Glutamatergic neuron (in vitro differentiated cells): ENCODE data around the gene PSMA5. TPM values are rescaled to one million over a fixed set of nuclear protein-coding genes. Genes with fewer than 3 reads are reported as not detected.
"Not testable (repeated sequence)": the region's sequence is repeated elsewhere in the genome, so short reads cannot be mapped to it uniquely, and the experiment has no call there.

ENCODE experiments used
- DNase-seq: peaks from one replicate; pipeline ENCODE4 v3.0.0; 2022
- H3K27ac Mint-ChIP-seq: one replicate; pipeline ENCODE4 v1.8.0; 2020; ENCODE audit warnings: mild to moderate bottlenecking, mixed read lengths, inconsistent platforms; ENCODE audit not compliant: unreplicated experiment
- H3K27me3 Mint-ChIP-seq: one replicate; pipeline ENCODE4 v1.8.0; 2020; ENCODE audit warnings: mild to moderate bottlenecking, moderate library complexity, mixed read lengths, inconsistent platforms; ENCODE audit not compliant: unreplicated experiment
- H3K36me3 Mint-ChIP-seq: one replicate; pipeline ENCODE4 v1.8.0; 2020; ENCODE audit warnings: mild to moderate bottlenecking, mixed read lengths, inconsistent platforms; ENCODE audit not compliant: unreplicated experiment
- H3K4me1 Mint-ChIP-seq: one replicate; pipeline ENCODE4 v1.8.0; 2020; ENCODE audit warnings: mild to moderate bottlenecking, low read depth, mixed read lengths, inconsistent platforms; ENCODE audit not compliant: unreplicated experiment
- H3K4me3 Mint-ChIP-seq: one replicate; pipeline ENCODE4 v1.8.0; 2020; ENCODE audit warnings: mild to moderate bottlenecking, mixed read lengths, inconsistent platforms; ENCODE audit not compliant: unreplicated experiment
- H3K9me3 Mint-ChIP-seq: one replicate; pipeline ENCODE4 v1.8.0; 2020; ENCODE audit warnings: mild to moderate bottlenecking, moderate library complexity, mixed read lengths, inconsistent platforms; ENCODE audit not compliant: unreplicated experiment
- total RNA-seq: library from RNA; stranded (reverse); fragmentation: NEBNext Ultra II Directional; extraction: Animal tissue kit (Norgen Biotek cat#: 25700); gene quantifications from one replicate; pipeline ENCODE4 v1.2.1, GENCODE V29; 2021; ENCODE audit not compliant: unreplicated experiment
- TF ChIP-seq, protein P1 (sequence below): fragments of 200-600 bp; sonication (generic); IDR thresholded peaks from one replicate; pipeline ENCODE4 v1.5.0; 2021; ENCODE audit not compliant: partially characterized antibody, unreplicated experiment

PSMA5 gene
- total RNA-seq, 1 donor from 2014 or later: 54.0 TPM

GRCh38 chr1:109466125-109466451 lies 39.8 kb upstream of the PSMA5 start:
- TF ChIP-seq, protein P1, sequence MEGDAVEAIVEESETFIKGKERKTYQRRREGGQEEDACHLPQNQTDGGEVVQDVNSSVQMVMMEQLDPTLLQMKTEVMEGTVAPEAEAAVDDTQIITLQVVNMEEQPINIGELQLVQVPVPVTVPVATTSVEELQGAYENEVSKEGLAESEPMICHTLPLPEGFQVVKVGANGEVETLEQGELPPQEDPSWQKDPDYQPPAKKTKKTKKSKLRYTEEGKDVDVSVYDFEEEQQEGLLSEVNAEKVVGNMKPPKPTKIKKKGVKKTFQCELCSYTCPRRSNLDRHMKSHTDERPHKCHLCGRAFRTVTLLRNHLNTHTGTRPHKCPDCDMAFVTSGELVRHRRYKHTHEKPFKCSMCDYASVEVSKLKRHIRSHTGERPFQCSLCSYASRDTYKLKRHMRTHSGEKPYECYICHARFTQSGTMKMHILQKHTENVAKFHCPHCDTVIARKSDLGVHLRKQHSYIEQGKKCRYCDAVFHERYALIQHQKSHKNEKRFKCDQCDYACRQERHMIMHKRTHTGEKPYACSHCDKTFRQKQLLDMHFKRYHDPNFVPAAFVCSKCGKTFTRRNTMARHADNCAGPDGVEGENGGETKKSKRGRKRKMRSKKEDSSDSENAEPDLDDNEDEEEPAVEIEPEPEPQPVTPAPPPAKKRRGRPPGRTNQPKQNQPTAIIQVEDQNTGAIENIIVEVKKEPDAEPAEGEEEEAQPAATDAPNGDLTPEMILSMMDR: no peak
- no peak for DNase-seq
- no peaks in the 10 kb centered on the region for H3K36me3 Mint-ChIP-seq
- H3K4me3 Mint-ChIP-seq: peak overlapping the region; percentile 82
- peaks cover 2% of the 10 kb centered on the region for H3K9me3 Mint-ChIP-seq
- peaks cover 12% of the 10 kb centered on the region for H3K27me3 Mint-ChIP-seq
- no peak overlapping the region for H3K27ac Mint-ChIP-seq
- H3K4me1 Mint-ChIP-seq: no peaks in the 10 kb centered on the region

DNA sequence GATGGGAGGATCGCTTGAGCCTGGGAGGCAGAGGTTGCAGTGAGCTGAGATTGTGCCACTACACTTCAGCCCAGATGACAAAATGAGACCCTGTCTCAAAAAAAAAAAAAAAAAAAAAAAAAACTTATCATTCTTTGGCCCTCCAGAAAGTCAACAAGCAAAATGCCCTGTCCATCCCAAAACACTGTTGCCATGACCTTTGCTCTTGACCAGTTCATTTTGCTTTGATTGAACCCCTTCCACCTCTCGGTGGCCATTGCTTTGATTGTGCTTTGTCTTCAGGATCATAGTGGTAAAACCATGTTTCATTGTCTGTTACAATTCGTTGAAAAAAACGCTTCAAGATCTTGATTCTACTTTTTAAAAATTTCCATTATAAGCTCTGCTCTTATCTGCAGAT lies 31.6 kb upstream of the PSMA5 start:
- Mint-ChIP-seq H3K27me3 (no peaks in the 10 kb centered on the region), H3K36me3 (peaks cover 15% of the 10 kb centered on the region), H3K4me1 (no peaks in the 10 kb centered on the region), H3K4me3 (no peak overlapping the region), H3K9me3 (peaks cover 2% of the 10 kb centered on the region), H3K27ac (no peak overlapping the region)
- TF ChIP-seq, protein P1: no peak
- no peak for DNase-seq

GRCh38 chr1:109454497-109455133 lies 28.4 kb upstream of the PSMA5 start:
- Mint-ChIP-seq H3K27me3 (no peaks in the 10 kb centered on the region), H3K36me3 (peaks cover 20% of the 10 kb centered on the region), H3K4me1 (no peaks in the 10 kb centered on the region), H3K9me3 (peaks cover 2% of the 10 kb centered on the region), H3K27ac (no peak overlapping the region), H3K4me3 (no peak overlapping the region)
- DNase-seq: no peak
- TF ChIP-seq, protein P1: no peak

DNA sequence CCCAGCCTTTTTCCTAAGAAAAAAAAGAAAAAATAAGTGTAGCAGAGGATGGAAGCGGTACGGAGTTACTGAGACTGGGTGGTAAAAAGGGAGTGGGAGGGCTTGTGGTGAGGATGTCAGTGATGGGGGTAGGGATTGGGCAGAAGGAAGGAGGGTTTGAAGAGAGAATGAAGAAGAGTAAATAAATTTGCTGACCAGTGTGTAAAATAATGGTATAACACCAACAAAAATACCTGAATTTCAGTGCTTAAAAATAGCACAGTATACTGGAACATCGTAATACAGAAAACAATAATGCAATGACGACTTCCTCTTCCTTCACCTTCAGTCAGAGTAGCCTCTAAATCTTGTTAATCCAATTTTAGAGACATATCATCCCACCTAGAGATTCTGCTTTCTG lies 21.3 kb upstream of the PSMA5 start:
- DNase-seq: no peak
- no peak overlapping the region for H3K4me3 Mint-ChIP-seq
- H3K27me3 Mint-ChIP-seq: peaks cover 4% of the 10 kb centered on the region
- no peak overlapping the region for H3K27ac Mint-ChIP-seq
- peaks cover 5% of the 10 kb centered on the region for H3K36me3 Mint-ChIP-seq
- H3K4me1 Mint-ChIP-seq: no peaks in the 10 kb centered on the region
- no peaks in the 10 kb centered on the region for H3K9me3 Mint-ChIP-seq
- TF ChIP-seq, protein P1: no peak

GRCh38 chr1:109445949-109446695 lies 19.9 kb upstream of the PSMA5 start:
- H3K27ac Mint-ChIP-seq, H3K4me3 Mint-ChIP-seq, H3K27me3 Mint-ChIP-seq, DNase-seq, H3K4me1 Mint-ChIP-seq, H3K36me3 Mint-ChIP-seq, H3K9me3 Mint-ChIP-seq: not testable (repeated sequence)
